Mucosa of stomach (tissue), 1 donor: Measurements from ENCODE around the gene CAB39.
"Not testable (repeated sequence)": the region's sequence is repeated elsewhere in the genome, so short reads cannot be mapped to it uniquely, and the experiment has no call there.

Experiments used
- H3K27me3 ChIP-seq: one replicate; pipeline ENCODE4 v1.7.0; 2013; ENCODE audit warnings: mild to moderate bottlenecking, low read length; ENCODE audit not compliant: control insufficient read depth, insufficient read depth
- H3K36me3 ChIP-seq: one replicate; pipeline ENCODE4 v1.7.0; 2013; ENCODE audit warnings: low read length; ENCODE audit not compliant: control insufficient read depth, insufficient read depth
- H3K4me1 ChIP-seq: one replicate; pipeline ENCODE4 v1.7.0; 2013; ENCODE audit warnings: mild to moderate bottlenecking, low read length; ENCODE audit not compliant: control insufficient read depth, insufficient read depth
- H3K4me3 ChIP-seq: one replicate; pipeline ENCODE4 v1.7.0; 2013; ENCODE audit warnings: low read length
- H3K9ac ChIP-seq: one replicate; pipeline ENCODE4 v1.7.0; 2013; ENCODE audit warnings: mild to moderate bottlenecking, low read length, moderate library complexity
- H3K9me3 ChIP-seq: one replicate; pipeline ENCODE4 v1.7.0; 2013; ENCODE audit warnings: mild to moderate bottlenecking, low read length, moderate library complexity; ENCODE audit not compliant: control insufficient read depth
- donor health status: Pancreatic carcinoma.

Gene CAB39

DNA sequence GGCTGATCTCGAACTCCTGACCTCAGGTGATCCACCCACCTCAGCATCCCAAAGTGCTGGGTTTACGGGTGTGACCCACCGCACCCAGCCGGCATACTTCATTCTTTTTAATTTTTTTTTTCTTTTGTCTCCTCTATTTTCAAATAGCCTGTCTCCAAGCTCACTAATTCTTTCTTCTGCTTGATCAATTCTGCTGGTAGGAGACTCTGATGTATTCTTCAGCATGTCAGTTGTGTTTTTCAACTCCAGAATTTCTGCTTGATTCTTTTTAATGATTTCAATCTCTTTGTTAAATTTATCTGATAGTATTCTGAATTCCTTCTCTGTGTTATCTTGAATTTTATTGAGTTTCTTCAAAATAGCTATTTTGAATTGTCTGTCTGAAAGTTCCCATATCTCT is 10.2 kb upstream of the CAB39 start:
- not testable (repeated sequence) for H3K9ac ChIP-seq, H3K9me3 ChIP-seq, H3K27me3 ChIP-seq, H3K36me3 ChIP-seq, H3K4me3 ChIP-seq
- H3K4me1 ChIP-seq: peaks cover 17% of the 10 kb centered on the region

DNA sequence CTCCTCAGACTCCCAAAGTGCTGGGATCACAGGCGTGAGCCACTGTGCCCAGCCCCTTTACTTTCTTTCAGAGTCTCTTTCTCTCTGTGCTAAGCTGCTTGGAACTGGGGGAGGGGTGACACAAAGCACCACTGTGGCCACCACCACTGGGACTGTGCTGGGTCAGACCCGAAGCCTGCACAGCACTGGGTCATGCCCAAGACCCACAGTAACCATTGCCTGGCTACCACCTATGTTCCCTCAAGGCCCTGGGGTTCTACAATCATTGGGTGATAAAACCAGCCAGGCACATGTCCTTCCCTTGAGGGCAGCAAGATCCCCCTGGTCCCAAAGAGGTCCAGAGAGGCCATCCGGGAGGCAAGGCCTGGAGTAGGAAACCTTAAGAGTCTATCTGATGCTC is 9.1 kb upstream of the CAB39 start:
- H3K4me3 ChIP-seq: no peak overlapping the region
- no peaks in the 10 kb centered on the region for H3K36me3 ChIP-seq
- no peaks in the 10 kb centered on the region for H3K27me3 ChIP-seq
- H3K9me3 ChIP-seq: no peaks in the 10 kb centered on the region
- H3K4me1 ChIP-seq: peaks cover 26% of the 10 kb centered on the region
- no peak overlapping the region for H3K9ac ChIP-seq

DNA sequence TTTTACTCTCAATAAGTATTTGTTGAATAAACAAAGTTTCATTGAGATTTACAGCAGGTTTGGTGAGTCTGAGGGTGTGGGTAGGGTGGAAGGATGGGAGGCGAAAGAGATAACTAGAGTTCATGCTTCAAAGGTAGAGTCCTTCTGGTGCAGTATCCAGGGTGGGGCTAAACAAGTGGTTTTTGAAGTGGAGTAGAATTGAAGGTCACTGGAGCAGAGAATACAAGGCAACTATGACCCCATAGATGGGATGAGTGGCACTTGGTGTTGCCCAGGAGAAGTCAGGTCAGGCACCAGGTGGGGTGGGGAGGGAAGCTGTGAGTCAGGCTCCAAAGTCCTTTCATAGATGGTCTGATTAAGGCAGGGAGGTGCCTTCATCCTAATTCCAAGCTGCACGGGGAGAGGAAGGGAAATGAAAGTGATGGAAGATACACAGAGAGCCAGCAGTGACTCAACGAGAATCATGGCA is 6.6 kb upstream of the CAB39 start:
- no peaks in the 10 kb centered on the region for H3K36me3 ChIP-seq
- H3K27me3 ChIP-seq: no peaks in the 10 kb centered on the region
- H3K9ac ChIP-seq: no peak overlapping the region
- H3K4me3 ChIP-seq: no peak overlapping the region
- H3K9me3 ChIP-seq: no peaks in the 10 kb centered on the region
- H3K4me1 ChIP-seq: peaks cover 26% of the 10 kb centered on the region

DNA sequence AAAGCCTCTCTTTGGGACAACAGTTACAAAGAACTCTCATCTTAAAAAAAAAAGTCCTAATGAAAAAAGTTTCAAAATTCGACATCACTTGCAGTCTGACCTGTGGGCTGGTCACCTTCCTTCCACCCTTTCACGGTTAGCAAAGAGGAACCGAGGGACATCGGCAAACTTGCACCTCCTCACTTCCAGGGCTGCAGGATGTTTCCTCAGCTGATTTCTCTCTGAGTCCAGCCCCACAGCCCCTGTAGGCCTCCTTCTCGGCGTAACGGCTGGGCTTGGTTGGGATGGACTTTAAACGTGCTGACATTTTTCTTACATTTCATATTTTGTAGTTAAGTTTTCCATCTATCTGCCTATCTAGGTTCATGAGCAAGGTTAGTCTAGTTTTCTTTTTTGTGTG is 5.7 kb upstream of the CAB39 start:
- H3K36me3 ChIP-seq: no peaks in the 10 kb centered on the region
- no peaks in the 10 kb centered on the region for H3K27me3 ChIP-seq
- no peak overlapping the region for H3K4me3 ChIP-seq
- H3K4me1 ChIP-seq: peaks cover 26% of the 10 kb centered on the region
- H3K9ac ChIP-seq: no peak overlapping the region
- H3K9me3 ChIP-seq: no peaks in the 10 kb centered on the region

DNA sequence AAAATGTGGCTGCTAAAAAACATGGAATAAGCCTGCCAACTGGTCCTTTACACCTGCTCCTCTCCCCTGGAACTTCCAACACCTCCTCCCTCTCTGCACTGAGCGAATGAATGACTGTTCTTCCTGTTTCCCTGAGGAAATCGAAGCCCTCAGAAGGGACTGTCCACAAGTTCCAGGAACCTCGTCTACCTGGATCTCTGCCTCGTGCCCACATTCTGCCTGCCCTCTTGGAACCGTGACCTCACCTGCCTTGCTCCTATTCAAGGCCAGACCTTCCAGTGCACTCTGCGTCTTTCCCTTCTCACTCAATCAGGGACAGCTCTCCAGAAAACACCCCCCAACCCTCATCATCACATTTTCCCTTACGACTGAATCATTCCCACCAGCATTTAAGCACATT is 4.4 kb upstream of the CAB39 start:
- Histone ChIP-seq H3K4me3 (no peak overlapping the region), H3K9ac (no peak overlapping the region), H3K36me3 (no peaks in the 10 kb centered on the region), H3K27me3 (no peaks in the 10 kb centered on the region), H3K4me1 (peaks cover 26% of the 10 kb centered on the region), H3K9me3 (no peaks in the 10 kb centered on the region)

DNA sequence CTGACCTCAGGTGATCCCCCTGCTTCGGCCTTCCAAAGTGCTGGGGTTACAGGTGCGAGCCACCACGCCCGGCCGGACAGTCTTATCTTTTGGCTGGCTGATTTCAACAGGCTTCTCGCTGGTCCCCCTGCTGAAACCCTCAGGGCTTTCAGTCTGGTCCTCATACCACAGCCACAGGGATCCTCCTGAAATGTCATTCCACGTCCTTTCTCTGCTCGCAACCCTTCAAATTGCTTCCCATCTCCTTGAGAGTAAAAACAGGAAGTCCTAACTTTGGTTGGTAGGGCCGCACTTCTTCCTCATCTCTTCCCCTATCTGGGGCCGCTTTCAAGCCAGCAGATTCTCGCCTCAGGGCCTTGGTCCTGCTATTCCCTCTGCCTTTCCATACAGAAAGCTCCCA is 1.4 kb upstream of the CAB39 start:
- Histone ChIP-seq H3K36me3 (no peaks in the 10 kb centered on the region), H3K27me3 (no peaks in the 10 kb centered on the region), H3K9ac (no peak overlapping the region), H3K4me3 (no peak overlapping the region), H3K9me3 (no peaks in the 10 kb centered on the region), H3K4me1 (peaks cover 33% of the 10 kb centered on the region)

DNA sequence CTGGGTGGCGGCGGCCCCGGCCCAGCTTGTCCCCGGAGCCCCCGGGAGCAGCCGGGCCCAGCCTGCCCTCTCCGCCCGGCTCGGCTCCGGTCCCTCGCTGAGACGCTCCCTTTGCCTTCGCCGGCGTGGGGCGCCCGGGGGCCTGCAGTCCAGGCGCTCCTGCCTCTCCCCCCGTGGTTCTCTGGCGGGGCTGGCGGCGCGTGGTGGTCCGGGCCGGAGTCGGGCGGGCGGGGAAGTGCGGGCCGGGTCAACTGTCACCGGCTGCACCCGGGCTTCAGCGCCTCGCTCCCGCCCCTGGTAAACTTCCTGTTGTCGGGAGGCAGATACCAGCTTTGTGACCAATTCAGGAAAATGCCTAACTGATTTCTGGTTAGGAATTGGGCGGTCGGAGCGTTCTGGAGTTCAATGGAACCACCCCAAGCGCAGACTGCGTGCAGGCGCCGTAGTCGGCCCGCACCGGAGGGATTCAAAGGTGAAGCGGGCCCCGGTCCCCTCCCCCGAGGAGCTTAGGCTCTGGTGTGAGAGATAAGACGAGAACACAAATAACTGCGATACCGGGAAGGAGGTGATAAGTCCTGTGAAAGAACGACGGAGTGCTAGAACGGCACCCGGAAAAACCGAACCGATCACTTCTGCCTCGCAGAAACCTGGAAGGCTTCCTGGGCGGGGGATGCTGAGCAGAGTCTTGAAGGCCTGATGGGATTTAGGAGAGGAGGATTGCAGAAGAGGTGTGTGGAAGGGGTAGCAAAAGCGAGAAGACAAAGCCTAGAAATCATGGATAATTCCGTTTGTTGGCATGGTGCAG is 891 bp downstream of the CAB39 start:
- Histone ChIP-seq H3K27me3 (no peaks in the 10 kb centered on the region), H3K36me3 (no peaks in the 10 kb centered on the region), H3K9ac (peak overlapping the region; percentile 84), H3K9me3 (no peaks in the 10 kb centered on the region), H3K4me3 (peak overlapping the region; percentile 58), H3K4me1 (peaks cover 25% of the 10 kb centered on the region)

DNA sequence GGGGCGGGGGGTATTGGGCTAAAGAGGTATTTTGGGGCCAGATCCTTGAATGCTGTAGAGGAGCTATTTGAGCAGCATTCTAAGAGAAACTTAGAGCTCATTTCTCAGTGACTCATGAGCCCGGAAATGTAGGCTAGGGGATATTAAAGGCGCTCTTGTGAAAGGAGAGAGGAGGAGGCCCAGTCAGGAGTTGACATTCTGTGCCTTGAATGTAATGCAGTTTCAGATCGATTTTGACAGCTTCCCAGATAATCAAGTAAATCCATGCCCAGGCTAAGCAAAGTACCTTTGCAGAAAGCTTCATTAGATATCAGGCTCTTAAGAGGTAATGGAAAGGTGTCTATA is 1.5 kb downstream of the CAB39 start:
- Histone ChIP-seq H3K9me3 (no peaks in the 10 kb centered on the region), H3K9ac (peak overlapping the region; percentile 84), H3K36me3 (no peaks in the 10 kb centered on the region), H3K27me3 (no peaks in the 10 kb centered on the region), H3K4me3 (peak overlapping the region; percentile 58), H3K4me1 (peaks cover 26% of the 10 kb centered on the region)

DNA sequence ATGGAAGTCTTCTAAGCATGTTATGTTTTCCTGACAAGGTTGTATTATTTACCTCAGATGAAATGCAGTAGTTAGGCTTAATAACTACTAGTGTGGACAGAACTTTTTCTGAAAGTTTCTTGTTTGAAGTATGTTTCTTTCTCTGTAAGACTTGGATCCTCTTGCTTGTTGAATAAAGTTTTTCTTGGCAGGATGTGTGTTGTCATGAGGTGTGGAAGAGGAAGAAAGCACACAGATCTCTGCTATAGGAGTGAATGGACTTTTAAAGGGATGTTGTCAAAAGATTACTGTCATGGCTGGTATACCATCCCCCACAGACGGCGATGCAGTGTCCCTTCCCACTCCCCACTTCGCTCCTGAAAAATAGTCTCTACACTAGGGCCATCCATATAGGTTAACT is 2.6 kb downstream of the CAB39 start:
- H3K4me1 ChIP-seq: peaks cover 26% of the 10 kb centered on the region
- H3K4me3 ChIP-seq: peak overlapping the region; percentile 4
- no peaks in the 10 kb centered on the region for H3K27me3 ChIP-seq
- no peak overlapping the region for H3K9ac ChIP-seq
- no peaks in the 10 kb centered on the region for H3K9me3 ChIP-seq
- H3K36me3 ChIP-seq: no peaks in the 10 kb centered on the region

DNA sequence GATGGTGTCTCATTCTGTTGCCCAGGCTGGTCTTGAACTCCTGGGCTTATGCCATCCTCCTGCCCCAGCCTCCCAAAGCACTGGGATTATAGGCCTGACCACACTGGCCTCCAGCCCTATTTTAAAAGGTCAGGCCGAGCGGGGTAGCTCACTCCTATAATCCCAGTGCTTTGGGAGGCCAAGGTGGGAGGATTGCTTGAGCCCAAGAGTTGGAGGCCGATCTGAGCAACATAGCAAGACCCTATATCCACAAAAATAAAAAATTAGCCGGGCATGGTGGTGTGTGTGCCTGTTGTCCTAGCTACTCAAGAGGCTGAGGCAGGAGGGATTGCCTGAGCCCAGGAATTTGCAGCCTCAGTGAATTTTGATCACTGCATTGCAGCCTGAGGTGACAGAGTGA is 3.9 kb downstream of the CAB39 start:
- Histone ChIP-seq H3K27me3 (no peaks in the 10 kb centered on the region), H3K4me1 (peaks cover 26% of the 10 kb centered on the region), H3K9me3 (no peaks in the 10 kb centered on the region), H3K9ac (no peak overlapping the region), H3K4me3 (no peak overlapping the region), H3K36me3 (no peaks in the 10 kb centered on the region)

DNA sequence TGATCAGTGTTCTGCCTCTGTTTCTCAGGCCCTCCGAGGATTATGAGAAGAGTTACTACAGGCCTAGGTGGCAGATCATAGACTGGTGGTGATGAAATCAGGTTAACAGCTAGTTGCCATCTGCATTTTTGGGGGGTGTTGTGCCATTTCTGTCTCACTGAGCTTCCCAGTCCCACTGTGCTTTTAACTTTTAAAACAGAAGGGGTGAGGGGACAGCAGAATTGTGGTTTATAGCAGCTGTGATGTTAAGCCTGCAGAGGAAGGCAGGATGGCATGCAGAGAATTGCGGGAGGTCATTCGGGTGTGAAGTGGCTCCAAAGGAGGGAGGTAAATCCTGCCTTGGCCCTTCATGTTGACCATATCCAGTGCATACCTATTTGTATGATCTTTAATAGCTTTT is 5.0 kb downstream of the CAB39 start:
- H3K9me3 ChIP-seq: no peaks in the 10 kb centered on the region
- peaks cover 26% of the 10 kb centered on the region for H3K4me1 ChIP-seq
- no peak overlapping the region for H3K4me3 ChIP-seq
- H3K36me3 ChIP-seq: no peaks in the 10 kb centered on the region
- no peaks in the 10 kb centered on the region for H3K27me3 ChIP-seq
- no peak overlapping the region for H3K9ac ChIP-seq

DNA sequence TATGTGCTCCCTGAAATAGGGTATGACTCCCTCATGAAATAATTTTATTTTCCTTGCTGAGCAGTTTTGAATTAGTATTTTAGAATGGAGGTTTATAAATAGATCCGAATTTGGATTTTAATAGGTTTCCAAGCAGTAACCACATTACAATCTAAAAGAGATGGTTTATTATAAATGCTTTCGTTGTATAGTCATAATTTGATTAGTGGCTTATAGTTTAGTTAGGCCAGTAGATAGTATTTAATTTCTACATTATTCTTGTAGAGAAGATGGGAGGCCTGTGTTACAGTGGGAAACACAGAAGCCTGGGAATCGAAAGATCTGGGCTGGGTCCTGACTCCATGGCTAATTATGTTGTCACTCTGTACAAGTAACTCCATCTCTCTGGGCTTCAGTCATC is 6.7 kb downstream of the CAB39 start:
- Histone ChIP-seq H3K9me3 (no peaks in the 10 kb centered on the region), H3K4me3 (no peak overlapping the region), H3K27me3 (no peaks in the 10 kb centered on the region), H3K36me3 (no peaks in the 10 kb centered on the region), H3K4me1 (peaks cover 26% of the 10 kb centered on the region), H3K9ac (no peak overlapping the region)

DNA sequence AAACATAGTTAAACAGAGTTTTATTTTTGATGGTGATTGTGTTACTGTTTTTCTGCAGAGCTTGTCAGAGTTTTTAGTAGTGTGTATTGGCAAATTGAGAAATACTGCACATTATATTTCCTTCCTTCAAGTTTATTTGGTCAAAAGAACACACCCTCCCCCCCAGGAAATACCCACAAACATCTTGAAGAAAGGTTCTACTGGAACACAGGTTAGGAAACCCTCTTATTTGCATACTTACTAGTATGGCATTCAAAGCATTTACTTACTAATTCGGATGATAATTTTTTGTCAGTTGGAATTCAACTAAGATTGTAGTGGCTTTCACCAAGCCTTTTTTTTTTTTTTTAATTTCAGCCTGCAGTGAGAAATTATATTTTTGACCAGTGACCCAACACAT is 9.1 kb downstream of the CAB39 start:
- peaks cover 14% of the 10 kb centered on the region for H3K4me1 ChIP-seq
- H3K4me3 ChIP-seq: no peak overlapping the region
- H3K36me3 ChIP-seq: no peaks in the 10 kb centered on the region
- H3K9ac ChIP-seq: no peak overlapping the region
- no peaks in the 10 kb centered on the region for H3K9me3 ChIP-seq
- H3K27me3 ChIP-seq: no peaks in the 10 kb centered on the region
